RWPE2 (cell line): Measurements from ENCODE around the gene RBM43.
A peak's percentile ranks its signal among the peaks of the same experiment; 100 is the strongest.

Experiments
- ATAC-seq: fragments of 200-7000 bp; cut with Tn5 transposase; 3 replicates; pipeline ENCODE4 v1.9.1; 2021; ENCODE audit warnings: low read depth
- DNase-seq: peaks from one replicate; pipeline ENCODE4 v3.0.0-alpha.2; 2020; ENCODE audit warnings: low spot score
- H3K27ac ChIP-seq: fragments of 450-650 bp; 2 replicates; pipeline ENCODE4 v1.5.1; 2017; ENCODE audit warnings: mild to moderate bottlenecking; ENCODE audit not compliant: poor library complexity, severe bottlenecking
- H3K27me3 ChIP-seq: fragments of 250-450 bp; sonication (Bioruptor Pico); 2 replicates; pipeline ENCODE4 v1.5.1; 2021; ENCODE audit warnings: mild to moderate bottlenecking, moderate library complexity; ENCODE audit not compliant: insufficient read depth, poor library complexity, severe bottlenecking
- H3K36me3 ChIP-seq: fragments of 250-450 bp; sonication (Bioruptor Pico); 2 replicates; pipeline ENCODE4 v1.5.1; 2020; ENCODE audit warnings: low read depth, mild to moderate bottlenecking, moderate library complexity
- H3K4me1 ChIP-seq: fragments of 250-450 bp; sonication (Bioruptor Pico); 2 replicates; pipeline ENCODE4 v1.5.1; 2021; ENCODE audit warnings: mild to moderate bottlenecking, moderate library complexity; ENCODE audit not compliant: insufficient read depth, poor library complexity, severe bottlenecking
- H3K4me3 ChIP-seq: fragments of 250-450 bp; sonication (Bioruptor Pico); 2 replicates; pipeline ENCODE4 v1.5.1; 2021; ENCODE audit warnings: mild to moderate bottlenecking, moderate library complexity; ENCODE audit not compliant: severe bottlenecking
- H3K9me3 ChIP-seq: fragments of 250-450 bp; sonication (Bioruptor Pico); 2 replicates; pipeline ENCODE4 v1.5.1; 2021; ENCODE audit warnings: mild to moderate bottlenecking, moderate library complexity; ENCODE audit not compliant: severe bottlenecking
- TF ChIP-seq, protein P1 (sequence below): fragments of 450-650 bp; IDR thresholded peaks from one replicate; pipeline ENCODE4 v1.5.1; 2017; ENCODE audit warnings: mild to moderate bottlenecking, moderate library complexity; ENCODE audit not compliant: poor library complexity, severe bottlenecking

The RBM43 gene

DNA sequence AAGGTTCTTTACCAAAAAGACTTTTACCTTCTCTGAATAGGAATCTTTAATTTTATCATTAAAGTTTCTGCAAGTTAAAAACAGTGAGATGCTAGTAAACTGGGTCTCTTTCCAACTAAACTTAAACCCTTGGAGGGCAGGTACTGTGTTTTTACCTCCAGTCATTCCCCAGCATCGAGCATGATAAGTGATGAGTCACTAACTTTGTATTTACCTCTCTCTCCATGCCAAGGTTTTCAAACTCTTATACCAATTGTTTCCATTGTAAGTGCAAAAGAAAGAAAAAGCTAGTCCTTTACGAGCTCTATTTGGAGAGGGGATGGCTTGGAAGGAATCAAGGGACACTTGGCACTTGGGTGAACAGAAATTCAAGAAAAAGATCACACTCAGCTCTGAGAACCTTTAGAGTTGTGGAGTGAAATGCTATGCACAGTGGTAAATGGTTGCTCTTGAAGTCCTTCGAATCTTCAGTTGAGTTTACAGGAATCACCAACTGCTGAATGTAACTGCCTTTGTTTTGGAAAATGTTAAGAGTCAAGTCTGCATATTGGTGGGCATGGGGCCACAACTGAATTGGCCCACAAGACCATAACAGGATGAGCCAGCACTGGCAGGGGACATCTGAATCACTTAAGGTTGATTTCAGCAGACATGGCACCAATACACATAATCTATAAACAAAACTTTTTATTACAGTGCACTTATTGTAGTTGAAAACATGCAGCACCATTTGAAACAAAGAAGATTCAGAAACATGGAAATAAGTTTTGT, 8.3 kb upstream of the RBM43 start:
- Histone ChIP-seq H3K27ac (no peak overlapping the region), H3K27me3 (no peaks in the 10 kb centered on the region), H3K4me1 (no peaks in the 10 kb centered on the region), H3K36me3 (no peaks in the 10 kb centered on the region), H3K4me3 (no peak overlapping the region), H3K9me3 (no peaks in the 10 kb centered on the region)
- ATAC-seq (peak; percentile 71; the same call in 2 of the 3 replicates), DNase-seq (no peak)
- TF ChIP-seq, protein P1, sequence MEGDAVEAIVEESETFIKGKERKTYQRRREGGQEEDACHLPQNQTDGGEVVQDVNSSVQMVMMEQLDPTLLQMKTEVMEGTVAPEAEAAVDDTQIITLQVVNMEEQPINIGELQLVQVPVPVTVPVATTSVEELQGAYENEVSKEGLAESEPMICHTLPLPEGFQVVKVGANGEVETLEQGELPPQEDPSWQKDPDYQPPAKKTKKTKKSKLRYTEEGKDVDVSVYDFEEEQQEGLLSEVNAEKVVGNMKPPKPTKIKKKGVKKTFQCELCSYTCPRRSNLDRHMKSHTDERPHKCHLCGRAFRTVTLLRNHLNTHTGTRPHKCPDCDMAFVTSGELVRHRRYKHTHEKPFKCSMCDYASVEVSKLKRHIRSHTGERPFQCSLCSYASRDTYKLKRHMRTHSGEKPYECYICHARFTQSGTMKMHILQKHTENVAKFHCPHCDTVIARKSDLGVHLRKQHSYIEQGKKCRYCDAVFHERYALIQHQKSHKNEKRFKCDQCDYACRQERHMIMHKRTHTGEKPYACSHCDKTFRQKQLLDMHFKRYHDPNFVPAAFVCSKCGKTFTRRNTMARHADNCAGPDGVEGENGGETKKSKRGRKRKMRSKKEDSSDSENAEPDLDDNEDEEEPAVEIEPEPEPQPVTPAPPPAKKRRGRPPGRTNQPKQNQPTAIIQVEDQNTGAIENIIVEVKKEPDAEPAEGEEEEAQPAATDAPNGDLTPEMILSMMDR, result no peak

DNA sequence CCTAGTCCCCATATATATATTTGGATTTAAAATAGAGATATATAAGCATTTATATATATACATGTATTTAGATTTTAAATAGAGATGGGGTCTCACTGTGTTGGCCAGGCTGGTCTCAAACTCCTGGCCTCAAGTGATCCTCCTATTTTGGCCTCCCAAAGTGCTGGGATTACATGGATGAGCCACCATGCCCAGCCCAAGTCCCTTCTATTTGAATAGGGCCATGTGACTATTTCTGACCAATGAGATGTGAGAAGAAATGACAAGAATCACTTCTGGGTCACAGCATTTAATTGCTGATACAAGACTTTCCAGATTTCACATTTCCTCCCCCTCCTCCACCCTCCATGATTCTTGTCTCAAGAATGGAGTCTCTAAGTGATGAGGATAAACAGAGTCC, 6.4 kb upstream of the RBM43 start:
- Histone ChIP-seq H3K9me3 (no peaks in the 10 kb centered on the region), H3K36me3 (no peaks in the 10 kb centered on the region), H3K4me1 (no peaks in the 10 kb centered on the region), H3K27me3 (no peaks in the 10 kb centered on the region), H3K4me3 (no peak overlapping the region), H3K27ac (no peak overlapping the region)
- DNase-seq (no peak), ATAC-seq (no peak)
- TF ChIP-seq, protein P1, result no peak

DNA sequence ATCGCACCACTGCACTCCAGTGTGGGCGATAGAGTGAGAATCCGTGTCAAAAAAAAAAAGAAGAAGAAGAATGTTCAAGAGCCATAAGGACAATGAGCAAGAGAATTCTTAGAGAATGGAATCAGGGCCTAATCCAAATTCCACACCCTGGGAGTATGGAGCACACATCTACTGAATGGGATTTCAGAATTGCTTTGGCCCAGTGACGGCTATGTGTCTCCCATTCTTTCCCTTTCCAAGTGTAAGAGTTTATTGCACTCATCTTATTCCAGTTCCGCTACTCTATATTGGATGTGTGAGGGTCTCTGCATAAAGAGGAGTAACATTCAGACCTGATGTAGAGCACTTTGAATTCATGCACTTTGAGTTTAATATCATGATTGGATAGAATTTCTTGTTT, 5.9 kb upstream of the RBM43 start:
- Histone ChIP-seq H3K4me3 (no peak overlapping the region), H3K9me3 (no peaks in the 10 kb centered on the region), H3K27me3 (no peaks in the 10 kb centered on the region), H3K27ac (no peak overlapping the region), H3K4me1 (no peaks in the 10 kb centered on the region), H3K36me3 (no peaks in the 10 kb centered on the region)
- ATAC-seq (no peak), DNase-seq (no peak)
- TF ChIP-seq, protein P1, result no peak

DNA sequence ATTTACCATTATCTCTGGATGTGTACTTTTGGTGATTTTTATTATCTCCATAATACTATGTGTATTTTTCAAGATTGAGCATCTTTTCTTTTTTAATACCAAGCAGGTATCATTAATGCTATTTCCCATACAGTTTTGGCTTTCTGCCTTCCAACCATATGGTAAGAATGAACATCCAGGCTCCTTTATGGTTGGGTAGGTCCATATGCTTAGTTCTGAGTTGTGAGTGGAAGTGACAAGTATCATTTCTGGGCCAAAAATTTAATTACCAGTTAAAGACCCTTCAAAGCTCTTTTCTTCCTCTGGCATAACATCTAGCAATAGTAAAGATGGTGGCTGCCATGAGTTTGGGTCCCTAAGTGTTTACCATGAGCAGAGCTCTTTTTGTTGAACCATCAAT, 4.3 kb upstream of the RBM43 start:
- no peak overlapping the region for H3K27ac ChIP-seq
- TF ChIP-seq, protein P1, result no peak
- DNase-seq, result no peak
- no peak for ATAC-seq
- H3K36me3 ChIP-seq, result no peaks in the 10 kb centered on the region
- H3K4me1 ChIP-seq, result peaks cover 4% of the 10 kb centered on the region
- no peaks in the 10 kb centered on the region for H3K9me3 ChIP-seq
- H3K4me3 ChIP-seq, result no peak overlapping the region
- no peaks in the 10 kb centered on the region for H3K27me3 ChIP-seq

DNA sequence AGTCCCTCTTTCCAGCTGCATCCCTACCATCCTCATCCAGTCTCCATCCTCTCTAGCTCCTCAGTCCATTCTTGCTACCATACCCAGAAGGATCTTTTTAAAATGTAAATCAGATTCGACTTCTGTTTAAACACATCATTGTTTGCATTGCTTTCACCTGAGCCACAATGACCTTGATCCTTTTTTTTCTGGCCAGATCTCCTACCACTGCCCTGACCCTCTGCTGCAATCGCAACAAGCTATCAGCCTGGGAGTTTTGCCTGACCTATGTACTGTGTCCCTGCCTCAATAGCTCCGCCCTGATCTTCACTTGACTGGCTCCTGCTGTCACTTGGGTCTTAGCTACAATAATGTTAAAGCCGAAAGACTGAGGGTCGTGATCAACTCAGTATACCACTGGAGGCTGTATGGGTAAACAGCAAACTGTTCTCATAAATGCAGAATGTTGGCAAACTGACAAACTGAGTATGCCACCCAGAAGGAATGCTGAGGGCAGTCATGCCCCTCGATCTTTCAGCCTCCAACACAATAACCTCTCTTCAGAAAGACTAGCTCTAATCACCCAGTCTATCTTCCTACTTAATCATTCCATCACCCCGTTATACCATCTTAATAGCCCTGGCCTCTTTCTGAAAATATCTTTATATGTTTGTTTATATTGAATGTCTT, 2.6 kb upstream of the RBM43 start:
- H3K27me3 ChIP-seq, result no peaks in the 10 kb centered on the region
- no peaks in the 10 kb centered on the region for H3K36me3 ChIP-seq
- no peaks in the 10 kb centered on the region for H3K9me3 ChIP-seq
- ATAC-seq (no peak), DNase-seq (no peak)
- no peak overlapping the region for H3K4me3 ChIP-seq
- no peak overlapping the region for H3K27ac ChIP-seq
- TF ChIP-seq, protein P1, result no peak
- peaks cover 12% of the 10 kb centered on the region for H3K4me1 ChIP-seq
